Nephron progenitor cell (in vitro differentiated cells): ENCODE measurements around the gene SHROOM2.

Experiments used
- DNase-seq: peaks from one replicate; pipeline ENCODE4 v3.0.0; 2021
- H3K27ac Mint-ChIP-seq: 2 replicates; pipeline ENCODE4 v1.8.0; 2021; ENCODE audit warnings: mild to moderate bottlenecking, moderate library complexity, mixed read lengths
- H3K27me3 Mint-ChIP-seq: 2 replicates; pipeline ENCODE4 v1.8.0; 2021; ENCODE audit warnings: mild to moderate bottlenecking, low read depth, mixed read lengths; ENCODE audit not compliant: poor library complexity
- H3K36me3 Mint-ChIP-seq: 2 replicates; pipeline ENCODE4 v1.8.0; 2021; ENCODE audit warnings: low read depth, mixed read lengths
- H3K4me1 Mint-ChIP-seq: 2 replicates; pipeline ENCODE4 v1.8.0; 2021; ENCODE audit warnings: mixed read lengths
- H3K4me3 Mint-ChIP-seq: 2 replicates; pipeline ENCODE4 v1.8.0; 2021; ENCODE audit warnings: mild to moderate bottlenecking, moderate library complexity, mixed read lengths
- H3K9me3 Mint-ChIP-seq: 2 replicates; pipeline ENCODE4 v1.8.0; 2021; ENCODE audit warnings: mild to moderate bottlenecking, moderate library complexity, mixed read lengths
- TF ChIP-seq, protein P1 (sequence below): fragments of 200-600 bp; sonication (generic); IDR thresholded peaks from 2 replicates; pipeline ENCODE4 v1.5.0; 2021; ENCODE audit warnings: antibody characterized with exemption

The SHROOM2 gene

GRCh38 chrX:9912351-9913145, 126.3 kb downstream of the SHROOM2 start:
- H3K4me1 Mint-ChIP-seq: peaks cover 25% of the 10 kb centered on the region
- peaks cover 43% of the 10 kb centered on the region for H3K9me3 Mint-ChIP-seq
- no peaks in the 10 kb centered on the region for H3K36me3 Mint-ChIP-seq
- H3K27ac Mint-ChIP-seq: peak overlapping the region; percentile 66
- TF ChIP-seq, protein P1, sequence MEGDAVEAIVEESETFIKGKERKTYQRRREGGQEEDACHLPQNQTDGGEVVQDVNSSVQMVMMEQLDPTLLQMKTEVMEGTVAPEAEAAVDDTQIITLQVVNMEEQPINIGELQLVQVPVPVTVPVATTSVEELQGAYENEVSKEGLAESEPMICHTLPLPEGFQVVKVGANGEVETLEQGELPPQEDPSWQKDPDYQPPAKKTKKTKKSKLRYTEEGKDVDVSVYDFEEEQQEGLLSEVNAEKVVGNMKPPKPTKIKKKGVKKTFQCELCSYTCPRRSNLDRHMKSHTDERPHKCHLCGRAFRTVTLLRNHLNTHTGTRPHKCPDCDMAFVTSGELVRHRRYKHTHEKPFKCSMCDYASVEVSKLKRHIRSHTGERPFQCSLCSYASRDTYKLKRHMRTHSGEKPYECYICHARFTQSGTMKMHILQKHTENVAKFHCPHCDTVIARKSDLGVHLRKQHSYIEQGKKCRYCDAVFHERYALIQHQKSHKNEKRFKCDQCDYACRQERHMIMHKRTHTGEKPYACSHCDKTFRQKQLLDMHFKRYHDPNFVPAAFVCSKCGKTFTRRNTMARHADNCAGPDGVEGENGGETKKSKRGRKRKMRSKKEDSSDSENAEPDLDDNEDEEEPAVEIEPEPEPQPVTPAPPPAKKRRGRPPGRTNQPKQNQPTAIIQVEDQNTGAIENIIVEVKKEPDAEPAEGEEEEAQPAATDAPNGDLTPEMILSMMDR: no peak
- no peaks in the 10 kb centered on the region for H3K27me3 Mint-ChIP-seq
- DNase-seq: peak; percentile 38
- H3K4me3 Mint-ChIP-seq: peak overlapping the region; percentile 10

DNA sequence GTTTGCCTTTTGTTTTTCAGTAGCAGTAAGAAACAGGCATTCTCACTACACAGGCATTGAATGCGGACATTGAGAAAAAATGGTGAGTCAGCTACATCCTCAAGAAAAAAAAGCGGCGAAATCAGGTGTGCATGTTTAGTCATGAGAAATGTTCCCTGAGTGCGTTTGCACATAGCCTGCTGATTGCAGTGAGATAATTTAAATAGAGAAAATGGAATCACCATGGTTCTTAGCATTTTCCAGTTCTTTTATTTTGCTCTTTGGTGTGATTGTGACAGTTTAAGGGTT, 126.9 kb downstream of the SHROOM2 start:
- H3K27ac Mint-ChIP-seq: no peak overlapping the region
- TF ChIP-seq, protein P1: no peak
- no peak overlapping the region for H3K4me3 Mint-ChIP-seq

DNA sequence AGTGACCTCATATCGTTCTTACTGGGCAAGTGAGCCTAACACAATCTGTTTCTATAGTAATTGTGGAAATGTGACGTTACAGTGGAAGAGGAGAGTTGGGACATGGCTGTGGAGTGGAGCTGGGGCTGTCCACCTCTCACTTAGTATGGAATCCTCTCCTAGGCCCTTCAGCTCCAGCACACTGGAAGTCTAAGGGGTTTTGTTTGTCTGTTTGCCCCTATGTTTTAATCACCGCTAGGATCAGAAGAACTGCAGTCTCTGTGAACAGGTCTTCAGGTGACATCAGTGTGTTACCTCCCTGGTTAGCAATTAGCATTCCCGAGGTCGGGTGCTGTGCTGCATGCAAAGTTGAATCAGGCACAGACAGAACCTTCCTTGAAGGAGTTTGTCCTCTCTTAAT, 131.6 kb downstream of the SHROOM2 start:
- H3K36me3 Mint-ChIP-seq: peaks cover 20% of the 10 kb centered on the region
- no peak for DNase-seq
- peaks cover 11% of the 10 kb centered on the region for H3K27me3 Mint-ChIP-seq
- TF ChIP-seq, protein P1: no peak
- peaks cover 12% of the 10 kb centered on the region for H3K4me1 Mint-ChIP-seq
- no peak overlapping the region for H3K27ac Mint-ChIP-seq
- peaks cover 48% of the 10 kb centered on the region for H3K9me3 Mint-ChIP-seq
- no peak overlapping the region for H3K4me3 Mint-ChIP-seq

More for the DNA sequence above, 126.9 kb downstream of the SHROOM2 start:
- H3K27me3 Mint-ChIP-seq: no peaks in the 10 kb centered on the region
- peaks cover 25% of the 10 kb centered on the region for H3K4me1 Mint-ChIP-seq
- peaks cover 45% of the 10 kb centered on the region for H3K9me3 Mint-ChIP-seq
- no peaks in the 10 kb centered on the region for H3K36me3 Mint-ChIP-seq
- DNase-seq: no peak

DNA sequence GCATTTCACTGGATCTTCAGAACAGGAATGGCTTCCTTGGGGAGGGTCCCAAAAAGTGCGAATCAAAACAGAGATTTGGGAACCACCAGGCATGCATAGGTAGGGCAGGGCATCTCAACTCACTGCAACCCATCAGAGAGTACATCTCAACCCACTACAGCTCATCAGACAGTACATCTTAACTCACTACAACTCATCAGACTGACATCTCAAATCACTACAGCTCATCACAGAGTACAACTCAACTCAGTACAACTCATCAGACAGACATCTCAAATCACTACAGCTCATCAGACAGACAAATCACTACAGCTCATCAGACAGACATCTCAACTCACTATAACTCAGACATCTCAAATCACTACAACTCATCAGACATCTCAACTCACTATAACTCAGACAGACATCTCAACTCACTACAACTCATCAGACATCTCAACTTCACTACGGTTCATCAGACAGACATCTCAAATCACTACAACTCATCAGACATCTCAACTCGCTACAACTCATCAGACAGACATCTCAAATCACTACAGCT, 133.5 kb downstream of the SHROOM2 start:
- H3K27ac Mint-ChIP-seq: no peak overlapping the region
- no peak for DNase-seq
- H3K4me1 Mint-ChIP-seq: peaks cover 14% of the 10 kb centered on the region
- H3K36me3 Mint-ChIP-seq: peaks cover 20% of the 10 kb centered on the region
- H3K27me3 Mint-ChIP-seq: peaks cover 11% of the 10 kb centered on the region
- peaks cover 42% of the 10 kb centered on the region for H3K9me3 Mint-ChIP-seq
- TF ChIP-seq, protein P1: no peak
- no peak overlapping the region for H3K4me3 Mint-ChIP-seq

- Mint-ChIP-seq H3K36me3 (peaks cover 20% of the 10 kb centered on the region), H3K4me1 (peaks cover 14% of the 10 kb centered on the region), H3K27ac (no peak overlapping the region), H3K27me3 (peaks cover 11% of the 10 kb centered on the region), H3K9me3 (peaks cover 57% of the 10 kb centered on the region), H3K4me3 (no peak overlapping the region)
- DNase-seq: no peak
- TF ChIP-seq, protein P1: no peak
These were observed 135.2 kb downstream of the SHROOM2 start for GRCh38 chrX:9921407-9921806.

DNA sequence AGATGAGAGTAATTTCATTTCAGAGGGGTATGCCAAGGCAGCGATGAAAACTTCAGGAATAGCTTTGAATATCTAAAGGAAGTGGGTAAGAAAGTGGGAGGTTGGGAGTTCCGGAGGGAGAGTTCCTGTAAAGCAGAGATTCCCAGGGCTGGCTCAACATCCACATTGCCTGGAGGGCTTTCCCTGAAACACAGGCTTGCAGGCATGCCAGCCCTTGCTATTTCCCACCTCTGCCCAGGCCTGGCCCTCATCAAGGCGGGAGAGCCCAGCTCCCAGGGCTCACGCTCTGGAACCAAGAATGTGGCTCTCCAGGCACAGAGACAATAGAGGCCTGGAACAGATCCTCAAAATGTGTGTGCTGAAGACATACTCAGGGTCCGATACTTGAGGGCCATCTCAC, 137.1 kb downstream of the SHROOM2 start:
- peaks cover 20% of the 10 kb centered on the region for H3K36me3 Mint-ChIP-seq
- peaks cover 22% of the 10 kb centered on the region for H3K4me1 Mint-ChIP-seq
- H3K4me3 Mint-ChIP-seq: no peak overlapping the region
- peaks cover 55% of the 10 kb centered on the region for H3K9me3 Mint-ChIP-seq
- H3K27me3 Mint-ChIP-seq: peaks cover 11% of the 10 kb centered on the region
- TF ChIP-seq, protein P1: no peak
- H3K27ac Mint-ChIP-seq: no peak overlapping the region
- DNase-seq: no peak
